Neural progenitor cell (in vitro differentiated cells): Measurements from ENCODE around the gene ARL3.

ENCODE experiments used
- EZH2 ChIP-seq: fragments of 200-600 bp; sonication (generic); IDR thresholded peaks from 2 replicates; pipeline ENCODE4 v1.6.1; 2017; ENCODE audit warnings: antibody characterized with exemption, mild to moderate bottlenecking, moderate library complexity
- EZH2phosphoT487 ChIP-seq: fragments of 200-600 bp; sonication (generic); IDR thresholded peaks from 2 replicates; pipeline ENCODE4 v1.6.1; 2017; ENCODE audit warnings: antibody characterized with exemption
- TF ChIP-seq, protein P1 (sequence below): fragments of 200-600 bp; sonication (generic); IDR thresholded peaks from 2 replicates; pipeline ENCODE4 v1.5.1; 2017; ENCODE audit warnings: antibody characterized with exemption, mild to moderate bottlenecking

DNA sequence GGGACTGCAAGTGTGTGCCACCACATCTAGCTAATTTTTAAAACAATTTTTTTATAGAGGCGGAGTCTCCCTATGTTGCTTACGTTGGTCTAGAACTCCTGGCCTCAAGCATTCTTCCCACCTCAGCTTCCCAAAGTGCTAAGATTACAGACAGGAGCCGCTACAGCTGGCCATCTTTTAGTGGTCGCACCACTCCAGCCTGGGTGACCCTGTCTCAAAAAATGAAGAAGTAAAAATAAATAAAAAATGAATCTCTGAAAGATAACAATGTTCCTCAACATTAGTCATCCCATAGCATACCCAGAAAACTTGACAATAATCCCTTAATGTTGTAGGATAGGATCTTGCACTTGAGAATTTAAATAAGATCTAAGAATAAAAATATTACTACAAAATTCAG lies 47.8 kb upstream of the ARL3 start:
- TF ChIP-seq EZH2phosphoT487 (no peak), EZH2 (no peak)
- TF ChIP-seq, protein P1, sequence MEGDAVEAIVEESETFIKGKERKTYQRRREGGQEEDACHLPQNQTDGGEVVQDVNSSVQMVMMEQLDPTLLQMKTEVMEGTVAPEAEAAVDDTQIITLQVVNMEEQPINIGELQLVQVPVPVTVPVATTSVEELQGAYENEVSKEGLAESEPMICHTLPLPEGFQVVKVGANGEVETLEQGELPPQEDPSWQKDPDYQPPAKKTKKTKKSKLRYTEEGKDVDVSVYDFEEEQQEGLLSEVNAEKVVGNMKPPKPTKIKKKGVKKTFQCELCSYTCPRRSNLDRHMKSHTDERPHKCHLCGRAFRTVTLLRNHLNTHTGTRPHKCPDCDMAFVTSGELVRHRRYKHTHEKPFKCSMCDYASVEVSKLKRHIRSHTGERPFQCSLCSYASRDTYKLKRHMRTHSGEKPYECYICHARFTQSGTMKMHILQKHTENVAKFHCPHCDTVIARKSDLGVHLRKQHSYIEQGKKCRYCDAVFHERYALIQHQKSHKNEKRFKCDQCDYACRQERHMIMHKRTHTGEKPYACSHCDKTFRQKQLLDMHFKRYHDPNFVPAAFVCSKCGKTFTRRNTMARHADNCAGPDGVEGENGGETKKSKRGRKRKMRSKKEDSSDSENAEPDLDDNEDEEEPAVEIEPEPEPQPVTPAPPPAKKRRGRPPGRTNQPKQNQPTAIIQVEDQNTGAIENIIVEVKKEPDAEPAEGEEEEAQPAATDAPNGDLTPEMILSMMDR, result no peak
